Adrenal gland (tissue), 12 donors: ENCODE measurements around the gene ANXA8L1. TPM values are rescaled to one million over a fixed set of nuclear protein-coding genes. Genes with fewer than 3 reads are reported as not detected.
"Not testable (repeated sequence)": the region's sequence is repeated elsewhere in the genome, so short reads cannot be mapped to it uniquely, and the experiment has no call there.

Source experiments
- DNase-seq, 7 donors: peaks; one replicate each; pipeline ENCODE4 v3.0.0-alpha.2; 2019 to 2020
- H3K27ac ChIP-seq, 5 donors: fragments of 200-600 bp; sonication (generic) in 4 of 5; 1 replicate in 3 of 5; 2 replicates in 2 of 5; pipeline versions ENCODE4 v1.5.1 to v1.8.0; 2016 to 2020; ENCODE audit warnings: mild to moderate bottlenecking in 1 of 5
- H3K27me3 ChIP-seq: fragments of 200-600 bp; 2 replicates; pipeline ENCODE4 v1.8.0; 2021
- H3K36me3 ChIP-seq, 2 donors: fragments of 200-600 bp; replicated peaks in 1 of 2; 1 replicate in 1 of 2; 2 replicates in 1 of 2; pipeline versions ENCODE4 v1.5.1 to v1.8.0; 2018 to 2022
- H3K4me1 ChIP-seq, 2 donors: fragments of 200-600 bp; replicated peaks in 1 of 2; 1 replicate in 1 of 2; 2 replicates in 1 of 2; pipeline versions ENCODE4 v1.5.1 to v1.8.0; 2018 to 2021
- H3K4me3 ChIP-seq, 4 donors: fragments of 200-600 bp; sonication (generic) in 3 of 4; one replicate each; pipeline ENCODE4 v1.5.1; 2016 to 2018
- H3K9me3 ChIP-seq, 3 donors: fragments of 200-600 bp; sonication (generic) in 1 of 3; replicated peaks in 1 of 3; 1 replicate in 2 of 3; 2 replicates in 1 of 3; pipeline versions ENCODE4 v1.5.1 to v1.8.0; 2016 to 2021
- WGBS, 4 donors: extraction: QIAGEN DNeasy Blood & Tissue Kit in 2 of 4; methylation state at CpG; one replicate each; pipeline versions ENCODE4 v1.1.5 to v1.1.7; 2013 to 2017; 5-methylcytosine and 5-hydroxymethylcytosine counted together
- intact Hi-C, 2 donors: fragments of 100-400 bp; cut with DNase I; formaldehyde crosslinking; loops; one replicate each; pipeline versions ENCODE4 v1.14.1 to v1.15.0; 2022 to 2023
- polyA plus RNA-seq, 3 donors: library from polyadenylated mRNA; stranded (reverse); fragments of 200-250 nt in 2 of 3; fragments of 350-450 nt in 1 of 3; fragmentation: Illumina TruSeq in 1 of 3; extraction: RNeasy Lipid Tissue Mini Kit (QIAGEN cat#74804) in 1 of 3; gene quantifications; one replicate each; pipeline ENCODE4 v1.2.3, GENCODE V29; 2013 to 2014
- total RNA-seq, 9 donors: library from RNA; depleted of rRNA in 4 of 9; stranded (reverse); fragments of >200 nt in 4 of 9; fragments of 120-200 nt in 1 of 9; fragmentation: NEBNext Ultra II Directional in 1 of 9; extraction: Animal tissue kit (Norgen Biotek cat#: 25700) in 1 of 9; gene quantifications; one replicate each; pipeline versions ENCODE4 v1.1.0 to v1.2.4, GENCODE V29; 2013 to 2023
- TF ChIP-seq, protein P1 (sequence below), 6 experiments: fragments of 450-650 bp in 4 of 6; fragments of 200-600 bp in 2 of 6; sonication (generic) in 1 of 6; IDR thresholded peaks; 1 replicate in 5 of 6; 2 replicates in 1 of 6; pipeline versions ENCODE4 v1.5.1 to v1.8.0; 2016 to 2021; ENCODE audit warnings: antibody characterized with exemption in 6 of 6, mild to moderate bottlenecking in 2 of 6, moderate library complexity in 1 of 6
- donor health status: healthy with polysubstance abuse.
- donor health status: Bipolar disorder and iron deficiency.
- donor health status: DM: yes; HTN: yes; CAD: no.
- donor health status: DM: no; HTN: no; CAD: no.
- donor health status: DM: no; HTN: no; CAD: no.
- donor health status: DM: yes; HTN: yes; CAD: no.

ANXA8L1 gene
- total and polyA plus RNA-seq, 12 donors = 0.24 to 1.2 (median 0.44) TPM; not detected in 7

DNA sequence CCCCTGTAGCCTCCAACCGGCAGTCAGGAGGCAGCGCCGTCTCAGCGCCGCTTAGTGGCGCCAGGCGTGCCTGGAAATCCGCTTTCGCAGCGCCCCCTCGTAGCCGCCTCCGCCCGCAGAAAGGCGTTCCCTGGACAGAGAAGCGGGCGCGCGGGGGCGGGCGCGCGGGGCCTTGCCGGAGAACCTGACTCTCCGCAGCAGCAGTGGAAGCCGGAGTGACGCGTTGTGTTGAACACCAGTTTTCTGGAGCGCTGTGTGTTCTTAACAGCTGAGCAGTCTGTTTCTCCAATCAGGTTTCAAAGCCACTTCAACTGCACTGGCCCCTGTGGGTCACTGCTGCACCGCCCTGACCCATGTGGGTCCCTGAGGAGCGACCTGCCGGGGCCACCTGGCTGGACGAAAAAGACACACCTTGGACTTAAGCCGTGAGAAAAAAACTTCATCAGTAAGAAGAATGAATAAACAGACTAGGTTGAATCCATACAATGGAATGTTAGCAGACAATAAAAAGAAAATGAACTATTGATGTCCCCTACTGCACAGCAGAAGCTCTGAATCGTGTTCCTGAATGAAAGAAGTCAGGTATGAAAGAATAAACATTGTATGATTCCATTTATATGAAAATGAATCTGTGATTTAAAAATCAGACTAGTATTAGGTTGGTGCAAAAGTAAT lies 22.8 kb downstream of the ANXA8L1 start:
- H3K9me3 ChIP-seq, H3K36me3 ChIP-seq, intact Hi-C loops, H3K27me3 ChIP-seq, H3K4me1 ChIP-seq: not testable (repeated sequence)
- peak in 6 of 7 donors; percentile 13 to 55 (median 23) for DNase-seq
- 2 to 5% (median 4%) methylated on average over 6 to 10 of the region's 35 CpGs for WGBS, 4 donors
- H3K27ac ChIP-seq = peak overlapping the region in 1 of 5 donors; percentile 7
- TF ChIP-seq, protein P1, sequence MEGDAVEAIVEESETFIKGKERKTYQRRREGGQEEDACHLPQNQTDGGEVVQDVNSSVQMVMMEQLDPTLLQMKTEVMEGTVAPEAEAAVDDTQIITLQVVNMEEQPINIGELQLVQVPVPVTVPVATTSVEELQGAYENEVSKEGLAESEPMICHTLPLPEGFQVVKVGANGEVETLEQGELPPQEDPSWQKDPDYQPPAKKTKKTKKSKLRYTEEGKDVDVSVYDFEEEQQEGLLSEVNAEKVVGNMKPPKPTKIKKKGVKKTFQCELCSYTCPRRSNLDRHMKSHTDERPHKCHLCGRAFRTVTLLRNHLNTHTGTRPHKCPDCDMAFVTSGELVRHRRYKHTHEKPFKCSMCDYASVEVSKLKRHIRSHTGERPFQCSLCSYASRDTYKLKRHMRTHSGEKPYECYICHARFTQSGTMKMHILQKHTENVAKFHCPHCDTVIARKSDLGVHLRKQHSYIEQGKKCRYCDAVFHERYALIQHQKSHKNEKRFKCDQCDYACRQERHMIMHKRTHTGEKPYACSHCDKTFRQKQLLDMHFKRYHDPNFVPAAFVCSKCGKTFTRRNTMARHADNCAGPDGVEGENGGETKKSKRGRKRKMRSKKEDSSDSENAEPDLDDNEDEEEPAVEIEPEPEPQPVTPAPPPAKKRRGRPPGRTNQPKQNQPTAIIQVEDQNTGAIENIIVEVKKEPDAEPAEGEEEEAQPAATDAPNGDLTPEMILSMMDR (IDR thresholded peaks at IDR 0.05) = peak in 1 of 6 experiments; percentile 25
- peak overlapping the region in 1 of 4 donors; percentile 24 for H3K4me3 ChIP-seq

DNA sequence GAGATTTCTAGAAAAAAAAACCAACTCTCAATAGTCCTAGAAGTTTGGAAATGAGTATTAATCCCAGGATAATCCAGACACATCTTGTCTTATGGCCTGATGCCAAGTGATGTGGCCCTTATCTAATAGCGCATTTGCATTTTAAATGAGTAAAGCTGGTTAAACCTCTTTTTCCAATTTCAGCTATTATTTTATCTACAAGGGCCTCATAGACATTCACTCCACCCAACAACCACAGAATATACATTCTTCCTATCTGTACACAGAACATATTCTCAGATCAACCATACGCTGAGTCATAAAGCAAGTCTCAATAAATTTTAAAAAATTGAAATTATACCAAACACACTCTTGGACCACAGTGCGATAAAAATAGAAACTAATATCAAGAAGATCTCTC lies 34.0 kb downstream of the ANXA8L1 start:
- H3K9me3 ChIP-seq, H3K36me3 ChIP-seq, H3K4me3 ChIP-seq, DNase-seq, H3K27me3 ChIP-seq, H3K27ac ChIP-seq, intact Hi-C loops, H3K4me1 ChIP-seq: not testable (repeated sequence)
- WGBS, 4 donors = 91 to 98% (median 92%) methylated on average over 2 to 3 of the region's 3 CpGs

DNA sequence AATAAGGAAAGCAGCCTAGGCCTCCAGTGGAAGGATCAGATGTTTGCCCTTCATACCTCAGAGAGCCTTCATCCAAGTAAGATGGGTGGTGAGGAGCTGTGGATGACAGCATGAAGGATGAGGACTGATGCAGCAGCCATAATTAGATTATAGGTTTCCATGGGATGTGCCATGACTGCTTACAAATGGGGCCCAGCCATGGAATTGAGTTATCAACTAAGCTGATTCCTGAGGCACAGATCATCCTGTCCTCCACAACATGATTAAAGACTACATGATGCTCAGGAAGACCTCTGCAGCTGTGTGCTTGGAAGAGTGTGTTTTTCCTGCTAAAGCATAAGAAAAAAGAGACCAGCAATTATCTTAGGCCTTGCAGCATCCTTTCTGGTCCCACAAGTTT lies 35.5 kb downstream of the ANXA8L1 start:
- H3K27ac ChIP-seq, H3K9me3 ChIP-seq, H3K36me3 ChIP-seq, DNase-seq, H3K4me3 ChIP-seq, H3K27me3 ChIP-seq, H3K4me1 ChIP-seq, intact Hi-C loops: not testable (repeated sequence)

DNA sequence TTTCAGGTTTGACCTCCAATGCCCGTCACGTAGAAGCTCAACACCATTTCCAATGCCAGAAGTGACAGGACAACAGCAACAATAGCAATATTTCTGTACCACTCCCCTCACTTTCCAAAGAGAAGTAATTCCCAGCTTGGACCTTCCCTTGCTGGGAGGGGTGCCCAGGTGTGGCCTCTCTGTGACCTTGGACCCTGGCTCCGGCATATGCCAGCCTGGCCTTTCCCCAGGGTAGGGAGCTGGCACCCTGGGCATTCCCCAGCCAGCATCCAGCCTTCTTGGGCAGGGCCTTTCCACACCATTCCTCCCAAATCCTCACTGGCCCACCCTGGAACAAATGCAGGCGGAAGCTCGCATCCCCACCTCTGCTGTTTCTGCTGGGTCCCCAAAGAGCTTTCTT lies 37.1 kb downstream of the ANXA8L1 start:
- H3K27me3 ChIP-seq, H3K4me1 ChIP-seq, H3K4me3 ChIP-seq, H3K36me3 ChIP-seq, intact Hi-C loops, H3K9me3 ChIP-seq, H3K27ac ChIP-seq, DNase-seq: not testable (repeated sequence)
- WGBS, 4 donors = no CpG with 5 or more reads among the region's 5 CpGs

DNA sequence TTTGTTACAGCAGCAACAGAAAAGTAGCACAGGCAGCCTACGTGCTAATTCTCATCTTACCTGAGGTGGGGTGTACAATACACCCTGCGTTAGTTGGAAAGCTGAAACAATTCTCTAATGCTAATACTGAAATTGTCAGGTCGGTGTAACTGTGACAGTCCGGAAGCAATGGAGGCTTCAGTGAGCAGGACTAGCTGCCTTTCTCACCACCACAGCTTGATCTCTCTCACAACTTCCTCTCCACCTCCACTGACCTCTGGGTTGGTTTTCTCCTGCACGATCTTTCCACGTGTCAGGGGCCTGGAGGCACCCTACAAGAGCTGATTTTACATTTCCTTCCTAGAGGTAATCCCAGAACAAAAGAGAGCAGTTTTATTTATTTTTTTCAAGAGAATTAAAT lies 39.7 kb downstream of the ANXA8L1 start:
- H3K9me3 ChIP-seq, H3K27me3 ChIP-seq, H3K4me1 ChIP-seq, H3K4me3 ChIP-seq, H3K27ac ChIP-seq, H3K36me3 ChIP-seq, DNase-seq, intact Hi-C loops: not testable (repeated sequence)
- WGBS, 4 donors = 79 to 92% (median 85%) methylated on average over 3 to 4 of the region's 6 CpGs

DNA sequence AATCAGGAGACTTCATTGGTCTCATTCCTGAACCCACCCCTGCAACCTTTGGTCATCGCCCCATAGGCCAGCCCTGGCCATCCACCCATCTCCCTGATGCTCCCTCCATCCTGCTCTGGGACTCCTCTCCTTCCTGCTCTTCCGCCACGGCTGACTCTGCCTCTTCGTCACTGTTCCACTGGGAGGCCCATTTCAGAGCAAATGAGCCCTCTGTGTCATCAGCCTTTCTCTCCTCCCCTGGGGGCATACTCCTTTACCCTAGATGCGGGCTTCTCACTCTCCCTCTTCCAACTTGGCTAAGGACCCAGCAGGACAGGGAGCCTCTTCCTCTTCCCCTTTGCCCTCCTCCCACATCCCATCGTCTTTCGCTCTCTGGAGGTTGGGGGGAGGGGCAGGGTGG lies 42.7 kb downstream of the ANXA8L1 start:
- H3K27me3 ChIP-seq, intact Hi-C loops, H3K4me1 ChIP-seq, H3K9me3 ChIP-seq, H3K36me3 ChIP-seq, H3K4me3 ChIP-seq, H3K27ac ChIP-seq, DNase-seq: not testable (repeated sequence)
- 71 to 91% (median 77%) methylated on average over 1 to 6 of the region's 7 CpGs; no CpG with 5 or more reads in 1 of the 4 donors for WGBS, 4 donors

DNA sequence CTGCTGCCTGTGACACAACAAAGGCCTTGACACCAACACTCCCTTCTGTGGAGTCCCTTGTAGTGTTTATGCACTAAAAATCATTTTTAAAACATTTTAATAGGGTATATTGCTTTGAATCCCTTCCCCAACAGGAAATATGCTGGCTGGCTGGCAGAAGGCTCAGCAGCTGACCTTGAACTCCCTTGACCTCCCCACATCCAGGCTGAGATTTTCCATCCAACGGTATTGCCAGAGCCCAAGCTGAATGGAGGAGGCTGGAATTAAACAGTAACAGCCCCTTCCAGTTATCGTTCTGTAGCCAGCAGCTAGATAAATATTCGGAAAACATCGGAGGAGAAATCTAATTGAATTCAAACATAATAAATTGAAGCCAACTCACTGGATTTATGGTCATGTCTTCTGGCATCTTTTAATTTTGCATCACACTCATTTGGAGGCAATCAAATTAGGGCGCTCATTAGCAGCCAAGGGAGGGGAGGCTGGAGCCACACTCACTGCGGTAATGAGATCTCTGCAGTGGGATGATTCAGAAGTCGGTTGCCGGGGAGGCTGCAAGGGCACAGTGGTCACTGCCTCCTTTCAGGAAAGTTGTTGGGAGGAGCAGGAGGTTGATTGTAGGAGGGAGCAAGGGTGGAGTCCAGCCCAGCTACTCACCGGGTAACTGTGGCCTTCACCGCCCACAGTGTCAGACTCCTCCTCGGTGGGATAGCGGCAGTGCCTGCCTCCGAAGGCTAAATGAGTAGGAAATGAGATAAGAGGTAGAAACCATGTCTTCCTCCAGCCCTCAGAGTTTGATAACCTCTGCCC lies 44.2 kb downstream of the ANXA8L1 start:
- 7 to 43% (median 17%) methylated on average over 3 to 4 of the region's 13 CpGs for WGBS, 4 donors
- H3K9me3 ChIP-seq, H3K27me3 ChIP-seq, H3K27ac ChIP-seq, H3K4me3 ChIP-seq, intact Hi-C loops, H3K36me3 ChIP-seq, H3K4me1 ChIP-seq, DNase-seq: not testable (repeated sequence)

DNA sequence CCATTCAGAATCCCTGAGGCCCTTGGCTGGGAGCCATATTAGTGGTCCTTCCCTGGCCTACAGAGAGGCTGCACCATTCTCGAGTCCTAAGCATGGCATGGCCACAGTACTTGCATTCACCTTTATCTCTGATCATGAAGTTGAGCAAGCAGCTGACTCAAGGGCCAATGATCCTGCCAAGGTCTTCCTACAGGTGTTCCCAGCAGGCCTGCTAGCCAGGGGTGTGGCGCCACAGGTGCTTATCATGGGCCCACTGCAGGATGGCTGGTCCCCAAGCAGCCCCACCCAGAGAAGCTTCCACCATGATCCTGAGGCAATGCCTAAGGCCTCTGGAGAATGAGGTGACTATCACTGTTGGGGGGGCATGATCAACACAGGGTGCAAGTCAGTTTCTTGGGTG lies 48.0 kb downstream of the ANXA8L1 start:
- H3K27me3 ChIP-seq, DNase-seq, H3K4me1 ChIP-seq, H3K4me3 ChIP-seq, H3K36me3 ChIP-seq, H3K9me3 ChIP-seq, H3K27ac ChIP-seq, intact Hi-C loops: not testable (repeated sequence)
- WGBS, 4 donors = no CpG with 5 or more reads among the region's 2 CpGs

DNA sequence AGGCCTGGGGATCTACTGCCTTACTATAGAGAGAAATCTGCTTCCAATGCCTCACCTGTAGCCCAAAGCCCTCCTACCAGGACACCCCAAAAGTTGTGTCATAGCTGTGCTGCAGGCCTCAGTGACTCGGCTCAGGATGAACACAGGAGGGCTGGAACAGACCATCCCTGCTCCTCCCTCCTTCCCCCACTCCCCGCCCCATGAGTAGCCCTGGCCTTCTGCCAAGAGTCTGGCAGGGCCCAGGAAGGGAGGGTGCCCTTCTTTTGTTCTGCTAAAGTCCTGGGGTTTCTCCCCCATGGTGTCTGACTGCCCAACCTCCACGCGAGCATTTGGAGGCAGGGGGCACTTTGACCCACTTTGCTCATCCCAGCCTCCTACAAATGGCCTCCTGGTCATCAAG lies 65.4 kb downstream of the ANXA8L1 start:
- H3K27me3 ChIP-seq, intact Hi-C loops, H3K27ac ChIP-seq, H3K9me3 ChIP-seq, H3K36me3 ChIP-seq, H3K4me3 ChIP-seq, H3K4me1 ChIP-seq: not testable (repeated sequence)
- peak in 3 of 7 donors; percentile 14 to 21 (median 16) for DNase-seq
- WGBS, 4 donors = no CpG with 5 or more reads among the region's 4 CpGs
